Type B pancreatic cell (in vitro differentiated cells): ENCODE results near the gene SEC16B. TPM values are rescaled to one million over a fixed set of nuclear protein-coding genes. Genes with fewer than 3 reads are reported as not detected.

Experiments used
- DNase-seq: peaks from one replicate; pipeline ENCODE4 v3.0.0; 2021; ENCODE audit warnings: mixed read lengths; ENCODE audit not compliant: unreplicated experiment; ENCODE audit errors: extremely low spot score
- H3K27ac Mint-ChIP-seq: 2 replicates; pipeline ENCODE4 v1.8.0; 2021; ENCODE audit warnings: mild to moderate bottlenecking, mixed read lengths
- H3K27me3 Mint-ChIP-seq: 2 replicates; pipeline ENCODE4 v1.8.0; 2021; ENCODE audit warnings: mixed read lengths
- H3K36me3 Mint-ChIP-seq: 2 replicates; pipeline ENCODE4 v1.8.0; 2021; ENCODE audit warnings: mixed read lengths
- H3K4me1 Mint-ChIP-seq: one replicate; pipeline ENCODE4 v1.8.0; 2021; ENCODE audit warnings: mixed read lengths; ENCODE audit not compliant: unreplicated experiment
- H3K4me3 Mint-ChIP-seq: 2 replicates; pipeline ENCODE4 v1.8.0; 2021; ENCODE audit warnings: mild to moderate bottlenecking, mixed read lengths
- H3K9me3 Mint-ChIP-seq: 2 replicates; pipeline ENCODE4 v1.8.0; 2021; ENCODE audit warnings: mixed read lengths
- CTCF ChIP-seq: fragments of 200-600 bp; sonication (generic); conservative IDR thresholded peaks from 2 replicates; pipeline ENCODE4 v1.5.0; 2021; ENCODE audit warnings: antibody characterized with exemption, mild to moderate bottlenecking
- total RNA-seq: library from RNA; stranded (reverse); gene quantifications from 2 replicates; pipeline ENCODE4 v1.2.1, GENCODE V29; 2021; ENCODE audit warnings: low replicate concordance

SEC16B gene
- total RNA-seq, 1 donor from 2014 or later = 1.3 TPM

- Mint-ChIP-seq H3K9me3 (peaks cover 8% of the 10 kb centered on the region), H3K36me3 (no peaks in the 10 kb centered on the region), H3K27me3 (no peaks in the 10 kb centered on the region), H3K4me1 (no peaks in the 10 kb centered on the region), H3K4me3 (no peak overlapping the region), H3K27ac (no peak overlapping the region)
- DNase-seq = no peak
- no peak for TF ChIP-seq CTCF
Measured at GRCh38 chr1:178011465-178011828, 41.6 kb upstream of the SEC16B start.

- peaks cover 3% of the 10 kb centered on the region for H3K27me3 Mint-ChIP-seq
- H3K4me3 Mint-ChIP-seq = no peak overlapping the region
- no peaks in the 10 kb centered on the region for H3K4me1 Mint-ChIP-seq
- H3K27ac Mint-ChIP-seq = no peak overlapping the region
- H3K36me3 Mint-ChIP-seq = no peaks in the 10 kb centered on the region
- TF ChIP-seq CTCF = no peak
- DNase-seq = no peak
- H3K9me3 Mint-ChIP-seq = peaks cover 8% of the 10 kb centered on the region
Measured at GRCh38 chr1:178010674-178011464, 41.0 kb upstream of the SEC16B start.

- H3K9me3 Mint-ChIP-seq = no peaks in the 10 kb centered on the region
- no peak for TF ChIP-seq CTCF
- H3K27ac Mint-ChIP-seq = no peak overlapping the region
- peaks cover 8% of the 10 kb centered on the region for H3K27me3 Mint-ChIP-seq
- H3K36me3 Mint-ChIP-seq = no peaks in the 10 kb centered on the region
- no peaks in the 10 kb centered on the region for H3K4me1 Mint-ChIP-seq
- no peak overlapping the region for H3K4me3 Mint-ChIP-seq
- DNase-seq = no peak
Measured at GRCh38 chr1:178006043-178006442, 36.2 kb upstream of the SEC16B start.

GRCh38 chr1:178005450-178005849 lies 35.6 kb upstream of the SEC16B start:
- Mint-ChIP-seq H3K27ac (no peak overlapping the region), H3K9me3 (no peaks in the 10 kb centered on the region), H3K36me3 (no peaks in the 10 kb centered on the region), H3K4me3 (no peak overlapping the region), H3K4me1 (no peaks in the 10 kb centered on the region), H3K27me3 (peaks cover 8% of the 10 kb centered on the region)
- DNase-seq = no peak
- TF ChIP-seq CTCF = no peak

GRCh38 chr1:178004926-178005391 lies 35.1 kb upstream of the SEC16B start:
- Mint-ChIP-seq H3K27me3 (peaks cover 8% of the 10 kb centered on the region), H3K4me1 (no peaks in the 10 kb centered on the region), H3K4me3 (no peak overlapping the region), H3K36me3 (no peaks in the 10 kb centered on the region), H3K27ac (no peak overlapping the region), H3K9me3 (no peaks in the 10 kb centered on the region)
- no peak for DNase-seq
- no peak for TF ChIP-seq CTCF
